Measurements from ENCODE around the gene ACADVL.

Gene ACADVL

GRCh38 chr17:7252176-7253043 is 32.7 kb downstream of the ACADVL start, which contains the start of gene ELP5:
TSS of gene ELP5 (plus strand) at chr17:7252215. CDS start at chr17:7252551, 336 bp downstream.
- DNase-seq: peak; percentile 95

- no peak for DNase-seq
Observed at GRCh38 chr17:7253082-7253481, 33.3 kb downstream of the ACADVL start.

- DNase-seq: no peak
Observed at GRCh38 chr17:7254511-7254910, 34.8 kb downstream of the ACADVL start.

GRCh38 chr17:7256766-7257456 is 37.2 kb downstream of the ACADVL start:
- no peak for DNase-seq

- no peak for DNase-seq
Observed at GRCh38 chr17:7258731-7259554, 39.2 kb downstream of the ACADVL start.

- DNase-seq: no peak
Observed at GRCh38 chr17:7259555-7259889, 39.8 kb downstream of the ACADVL start.

GRCh38 chr17:7260151-7260550 is 40.4 kb downstream of the ACADVL start:
- no peak for DNase-seq

GRCh38 chr17:7260651-7261378 is 41.1 kb downstream of the ACADVL start:
- peak; percentile 61 for DNase-seq

GRCh38 chr17:7261379-7262191 is 41.8 kb downstream of the ACADVL start:
- DNase-seq: peak; percentile 38

- DNase-seq: no peak
Observed at GRCh38 chr17:7262192-7262934, 42.6 kb downstream of the ACADVL start, which contains the start of gene CLDN7. TSS of gene CLDN7 (minus strand) at chr17:7262478. CDS start at chr17:7262043, 435 bp downstream.

- peak; percentile 37 for DNase-seq
Observed at GRCh38 chr17:7262935-7263800, 43.4 kb downstream of the ACADVL start.

GRCh38 chr17:7263801-7264078 is 44.0 kb downstream of the ACADVL start:
- DNase-seq: no peak

- DNase-seq: no peak
Observed at GRCh38 chr17:7266784-7267183, 47.0 kb downstream of the ACADVL start.
